ENCODE measurements around the gene PPIL6.

DNA sequence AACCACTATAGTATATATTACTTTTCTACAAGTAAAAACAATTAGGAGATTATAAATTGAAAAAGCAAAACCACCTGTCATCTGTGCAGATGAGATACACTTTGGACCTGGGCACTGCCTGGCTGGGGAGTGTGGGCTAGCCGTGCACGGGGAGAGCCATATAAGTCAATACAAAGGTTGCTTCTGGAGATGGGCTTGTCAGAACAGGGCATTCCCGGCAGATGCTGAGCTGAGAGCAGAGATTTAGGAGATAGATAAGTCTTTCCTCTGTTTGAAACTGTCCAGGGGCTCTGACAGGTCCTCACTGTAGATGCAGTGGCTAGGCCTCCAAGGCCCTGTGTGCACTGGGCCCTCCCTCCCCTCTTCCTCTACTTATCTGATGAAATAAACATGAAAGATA, 92.6 kb downstream of the PPIL6 start:
- TF ChIP-seq EZH2phosphoT487 (IDR thresholded peaks at IDR 0.05; ENCODE audit: borderline replicate concordance, low read length), result no peak
- TF ChIP-seq, protein P1, sequence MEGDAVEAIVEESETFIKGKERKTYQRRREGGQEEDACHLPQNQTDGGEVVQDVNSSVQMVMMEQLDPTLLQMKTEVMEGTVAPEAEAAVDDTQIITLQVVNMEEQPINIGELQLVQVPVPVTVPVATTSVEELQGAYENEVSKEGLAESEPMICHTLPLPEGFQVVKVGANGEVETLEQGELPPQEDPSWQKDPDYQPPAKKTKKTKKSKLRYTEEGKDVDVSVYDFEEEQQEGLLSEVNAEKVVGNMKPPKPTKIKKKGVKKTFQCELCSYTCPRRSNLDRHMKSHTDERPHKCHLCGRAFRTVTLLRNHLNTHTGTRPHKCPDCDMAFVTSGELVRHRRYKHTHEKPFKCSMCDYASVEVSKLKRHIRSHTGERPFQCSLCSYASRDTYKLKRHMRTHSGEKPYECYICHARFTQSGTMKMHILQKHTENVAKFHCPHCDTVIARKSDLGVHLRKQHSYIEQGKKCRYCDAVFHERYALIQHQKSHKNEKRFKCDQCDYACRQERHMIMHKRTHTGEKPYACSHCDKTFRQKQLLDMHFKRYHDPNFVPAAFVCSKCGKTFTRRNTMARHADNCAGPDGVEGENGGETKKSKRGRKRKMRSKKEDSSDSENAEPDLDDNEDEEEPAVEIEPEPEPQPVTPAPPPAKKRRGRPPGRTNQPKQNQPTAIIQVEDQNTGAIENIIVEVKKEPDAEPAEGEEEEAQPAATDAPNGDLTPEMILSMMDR (IDR thresholded peaks at IDR 0.05; ENCODE audit: low read depth, low read length, poor library complexity, severe bottlenecking), result no peak

Measured in DOHH2 (cell line).